ENCODE results near the gene ZNF567.
"Not testable (repeated sequence)": the region's sequence is repeated elsewhere in the genome, so short reads cannot be mapped to it uniquely, and the experiment has no call there.

ZNF567 gene

DNA sequence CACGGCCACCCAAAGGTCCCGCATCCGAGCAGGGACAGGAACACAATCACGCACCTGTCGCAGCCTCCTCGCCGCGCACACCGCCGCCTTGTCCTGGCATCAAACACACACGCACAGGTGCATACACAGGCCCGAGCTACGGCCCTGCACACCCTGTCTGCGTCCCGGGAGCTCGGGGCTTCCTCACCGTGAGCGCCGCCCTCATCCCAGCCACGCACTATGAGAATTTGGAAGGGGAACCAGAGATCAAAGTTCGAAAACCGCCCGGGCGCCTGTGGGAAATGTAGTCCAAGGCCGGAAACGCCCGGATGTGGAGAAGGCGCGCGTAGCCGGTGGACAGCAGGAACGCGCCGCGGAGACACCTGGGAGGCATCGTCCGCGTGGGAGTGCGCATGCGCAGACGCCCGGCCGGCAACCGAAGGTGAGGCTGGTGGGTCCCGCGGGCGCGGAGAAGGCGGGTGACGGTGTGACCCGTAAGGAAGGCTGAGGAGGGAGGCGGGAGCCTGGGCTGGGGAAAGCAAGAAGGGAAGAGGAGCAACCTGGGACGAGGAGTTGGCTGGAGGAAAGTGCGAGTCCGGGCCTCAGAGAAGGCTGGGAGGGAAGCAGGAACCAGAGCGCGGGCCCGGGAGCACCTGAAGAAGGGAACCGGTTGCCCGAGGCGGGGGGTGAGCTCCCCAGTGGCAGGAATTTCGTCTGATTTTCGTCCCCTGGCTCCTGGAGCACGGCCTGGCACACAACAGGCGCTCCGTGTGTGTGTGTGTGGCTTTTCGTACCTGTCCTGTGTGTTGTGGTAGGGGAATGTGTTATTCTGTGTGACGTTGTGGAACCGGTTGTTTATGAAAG lies at the start of gene ZNF567:
Gene ZNF567 (plus strand): TSS at position 399 of the 843 bp plus-strand sequence. CDS start 7,256 bp downstream, outside the sequence.
- DNase-seq (ENCODE audit: low read depth in 2 of 2, low spot score in 1 of 2), result peak; percentile 96 to 97

DNA sequence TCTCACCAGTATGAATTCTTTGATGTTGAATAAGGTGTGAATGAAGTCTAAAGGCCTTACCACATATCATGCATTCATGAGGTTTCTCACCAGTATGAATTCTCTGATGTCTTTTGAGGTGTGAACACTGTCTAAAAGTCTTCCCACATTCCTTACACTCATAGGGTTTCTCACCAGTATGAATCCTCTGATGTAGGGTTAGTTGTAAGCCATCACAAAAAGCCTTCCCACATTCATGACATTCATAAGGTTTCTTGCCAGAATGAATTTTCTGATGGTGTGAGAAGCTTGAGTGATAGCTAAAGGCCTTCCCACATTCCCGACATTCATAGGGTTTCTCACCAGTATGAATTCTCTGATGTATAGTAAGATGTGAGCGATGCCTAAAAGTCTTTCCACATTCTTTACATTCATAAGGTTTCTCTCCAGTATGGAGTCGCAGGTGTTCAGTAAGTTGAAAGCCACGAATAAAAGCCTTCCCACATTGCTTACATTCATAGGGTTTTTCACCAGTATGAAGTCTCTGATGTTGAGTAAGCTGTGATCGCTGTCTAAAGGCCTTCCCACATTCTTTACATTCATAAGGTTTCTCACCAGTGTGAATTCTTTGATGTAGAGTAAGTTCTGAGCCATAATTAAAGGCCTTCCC lies 48.4 kb upstream of the ZNF567 start:
- no peak for DNase-seq (ENCODE audit: low read depth in 2 of 2, low spot score in 1 of 2)

DNA sequence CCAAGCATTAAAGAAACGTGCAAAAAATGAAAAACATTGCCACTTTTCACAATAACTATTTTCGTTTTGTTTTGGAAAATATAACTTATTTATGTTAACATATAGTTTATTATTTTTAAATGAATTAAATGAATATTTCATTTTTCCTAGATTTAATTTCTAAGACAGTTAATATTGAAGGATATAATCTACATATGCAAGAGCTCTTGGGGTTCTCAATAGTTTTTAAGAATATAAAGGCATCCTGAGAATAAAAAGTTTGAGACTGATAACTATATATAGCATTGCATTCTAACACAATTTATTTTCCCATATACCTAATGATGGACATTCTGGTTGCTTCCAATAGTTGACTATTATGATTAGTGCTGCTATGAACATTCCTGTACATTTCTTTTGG lies 40.7 kb upstream of the ZNF567 start:
- DNase-seq (ENCODE audit: low read depth in 2 of 2, low spot score in 1 of 2), result no peak

DNA sequence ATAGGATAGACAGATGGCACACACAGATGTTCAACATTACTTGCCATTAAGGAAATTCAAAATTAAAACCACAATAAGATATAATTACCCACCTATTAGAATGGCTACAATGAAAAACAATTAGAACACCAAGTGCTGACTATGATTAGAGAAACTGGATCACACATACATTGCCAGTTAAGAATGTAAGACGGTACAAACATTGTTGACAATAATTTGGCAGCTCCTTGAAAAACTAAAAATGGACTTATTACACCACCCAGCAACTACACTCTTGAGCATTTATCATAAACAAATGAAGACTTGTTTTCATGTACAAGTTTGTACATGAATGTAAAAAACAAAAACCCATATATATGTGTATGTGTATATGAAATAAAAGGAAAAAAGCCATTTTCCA lies 34.5 kb upstream of the ZNF567 start:
- no peak for DNase-seq (ENCODE audit: low read depth in 2 of 2, low spot score in 1 of 2)

DNA sequence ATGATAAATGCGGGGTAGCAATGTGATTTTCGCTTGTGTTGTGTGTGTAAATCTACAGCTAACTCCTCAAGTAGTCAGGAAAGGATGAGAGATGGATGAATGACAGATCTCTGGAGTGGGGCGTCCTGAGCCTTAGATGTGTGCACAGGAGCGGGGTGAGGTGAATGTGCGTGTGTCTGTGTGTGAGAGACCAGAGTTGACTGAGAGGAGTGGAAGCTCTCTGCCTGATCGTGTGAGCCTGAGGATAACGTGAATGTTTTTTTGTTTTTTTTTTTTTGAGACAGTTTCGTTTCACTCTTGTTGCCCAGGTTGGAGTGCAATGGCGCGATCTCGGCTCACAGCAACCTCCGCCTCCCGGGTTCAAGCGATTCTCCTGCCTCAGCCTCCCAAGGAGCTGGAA lies 21.6 kb upstream of the ZNF567 start:
- DNase-seq (ENCODE audit: low read depth in 2 of 2, low spot score in 1 of 2), result no peak

DNA sequence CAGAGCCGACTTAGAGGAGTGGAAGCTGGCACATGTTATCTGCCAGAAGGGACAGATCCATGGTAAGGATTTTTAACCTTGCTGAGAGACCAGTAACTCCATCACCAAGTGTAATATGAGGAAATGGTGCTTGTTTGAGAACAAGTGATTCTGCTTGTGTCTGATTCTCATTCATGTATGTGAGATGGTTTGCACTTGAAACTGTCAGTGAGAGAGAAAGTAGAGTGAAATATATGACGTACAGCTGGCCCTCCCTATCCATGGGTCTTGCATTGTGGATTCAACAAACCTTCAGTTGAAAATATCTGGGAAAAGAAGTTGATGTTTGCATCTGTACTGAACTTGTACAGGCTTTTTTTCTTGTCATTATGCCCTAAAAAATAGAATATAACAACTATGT lies 18.8 kb upstream of the ZNF567 start:
- no peak for DNase-seq (ENCODE audit: low read depth in 2 of 2, low spot score in 1 of 2)

DNA sequence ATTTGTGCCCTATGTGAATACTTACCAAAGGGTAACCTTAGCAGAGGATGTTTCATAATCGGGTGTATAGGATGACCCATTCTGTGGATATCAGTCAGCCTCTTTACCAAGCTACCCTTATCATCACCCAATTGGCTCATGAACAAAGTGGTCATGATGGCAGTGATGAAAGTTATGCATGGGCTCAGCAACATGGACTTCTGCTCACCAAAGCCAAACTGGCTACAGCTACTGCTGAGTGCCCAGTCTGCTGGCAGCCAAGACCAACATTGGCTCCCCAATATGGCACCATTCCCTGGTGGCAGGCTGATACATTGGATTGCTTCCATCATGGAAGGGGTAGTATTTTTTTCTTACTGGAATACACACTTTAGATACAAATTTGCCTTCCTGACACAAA lies 15.0 kb upstream of the ZNF567 start:
- DNase-seq (ENCODE audit: low read depth in 2 of 2, low spot score in 1 of 2), result no peak

DNA sequence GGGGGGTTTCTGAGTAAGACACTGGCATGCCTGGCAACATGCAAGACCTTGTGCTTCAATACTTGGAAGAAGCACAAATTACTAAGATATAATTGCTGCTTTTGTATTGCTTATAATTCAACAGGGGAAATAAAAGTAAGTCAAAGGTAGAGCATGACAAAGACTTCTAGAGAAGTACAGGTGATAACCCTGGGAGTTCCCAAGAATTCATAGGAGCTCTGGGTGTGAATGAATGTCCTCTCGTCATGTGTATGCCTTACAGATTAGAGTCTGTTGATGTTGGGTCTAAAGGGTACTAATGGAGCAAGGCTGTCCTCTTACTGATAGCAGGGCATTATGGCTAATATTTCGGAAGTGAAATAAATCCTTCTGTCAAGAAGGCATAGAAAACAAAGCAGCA lies 13.2 kb upstream of the ZNF567 start:
- no peak for DNase-seq (ENCODE audit: low read depth in 2 of 2, low spot score in 1 of 2)

DNA sequence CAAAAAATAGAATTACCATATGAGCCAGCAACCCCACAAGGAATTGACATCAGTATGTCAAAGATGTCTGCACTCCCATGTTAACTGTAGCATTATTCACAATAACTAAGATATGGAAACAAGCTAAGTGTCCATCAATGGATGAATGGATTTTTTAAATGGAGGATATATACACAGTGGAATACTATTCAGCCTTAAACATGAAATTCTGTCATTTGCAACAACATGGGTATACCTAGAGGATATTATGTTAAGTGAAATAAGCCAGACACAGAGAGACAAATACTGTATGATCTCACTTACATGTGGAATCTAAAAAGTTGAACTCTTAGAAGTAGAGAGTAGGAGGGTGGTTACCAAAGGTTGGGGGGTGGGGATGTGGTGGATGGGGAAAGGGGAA lies 8.0 kb upstream of the ZNF567 start:
- DNase-seq (ENCODE audit: low read depth in 2 of 2, low spot score in 1 of 2), result no peak

DNA sequence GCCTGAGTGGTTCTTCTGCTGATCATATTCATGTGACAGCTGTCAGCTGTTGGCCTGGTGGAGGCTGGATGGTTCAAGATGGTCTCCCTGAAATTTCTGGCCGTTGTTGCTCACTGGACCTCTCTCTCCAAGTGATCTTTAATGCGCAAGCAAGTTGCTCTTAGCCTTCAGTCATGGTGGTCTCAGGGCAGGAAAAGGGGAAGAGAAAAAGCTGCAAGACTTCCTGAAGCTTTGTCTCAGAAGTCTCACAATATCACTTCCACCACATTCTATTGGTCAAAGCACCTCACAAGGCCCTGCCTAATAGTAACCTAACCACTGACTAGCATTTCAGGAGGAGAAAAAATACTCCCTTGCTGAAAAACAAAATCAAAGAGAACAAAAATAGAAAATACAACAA lies 1.6 kb upstream of the ZNF567 start:
- no peak for DNase-seq (ENCODE audit: low read depth in 2 of 2, low spot score in 1 of 2)

DNA sequence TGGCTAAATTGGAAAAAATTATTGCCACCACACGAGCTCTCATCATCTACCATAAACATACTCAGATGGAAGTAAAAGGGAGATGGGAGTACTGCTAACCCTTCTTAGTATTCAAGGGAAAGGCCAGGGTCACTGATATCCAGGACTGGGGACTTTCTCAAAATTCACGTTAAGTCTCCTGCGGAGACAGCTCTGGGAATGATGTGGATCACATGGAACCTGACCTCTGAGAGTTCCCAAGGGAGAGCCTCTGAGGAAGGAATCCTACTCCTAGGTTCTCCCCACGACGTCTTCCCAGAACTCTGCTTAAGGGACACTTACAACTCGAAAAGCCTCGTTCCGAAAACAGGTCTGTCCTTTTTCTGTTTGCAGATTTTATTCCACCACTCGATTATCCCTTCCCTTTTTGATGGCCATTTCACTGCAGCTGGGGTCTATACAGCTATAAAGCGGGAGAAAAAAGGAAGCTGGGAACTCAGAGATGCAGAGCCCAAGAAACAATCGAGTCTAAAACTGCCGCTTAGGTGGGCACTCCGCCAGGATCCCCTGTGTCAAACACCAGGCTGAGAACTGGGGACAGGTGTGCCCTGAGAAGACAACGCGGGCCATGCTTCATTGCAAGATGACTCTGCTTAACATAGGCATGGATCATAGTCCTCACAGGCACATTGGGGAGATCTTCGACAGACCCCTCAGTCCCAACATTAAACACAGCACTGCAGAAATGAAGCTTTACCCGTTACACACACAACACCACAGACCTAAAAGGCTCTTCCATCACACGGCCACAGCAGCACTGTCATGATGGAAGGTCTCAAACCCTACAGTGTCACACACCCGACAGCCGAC lies 823 bp upstream of the ZNF567 start:
- no peak for DNase-seq (ENCODE audit: low read depth in 2 of 2, low spot score in 1 of 2)

DNA sequence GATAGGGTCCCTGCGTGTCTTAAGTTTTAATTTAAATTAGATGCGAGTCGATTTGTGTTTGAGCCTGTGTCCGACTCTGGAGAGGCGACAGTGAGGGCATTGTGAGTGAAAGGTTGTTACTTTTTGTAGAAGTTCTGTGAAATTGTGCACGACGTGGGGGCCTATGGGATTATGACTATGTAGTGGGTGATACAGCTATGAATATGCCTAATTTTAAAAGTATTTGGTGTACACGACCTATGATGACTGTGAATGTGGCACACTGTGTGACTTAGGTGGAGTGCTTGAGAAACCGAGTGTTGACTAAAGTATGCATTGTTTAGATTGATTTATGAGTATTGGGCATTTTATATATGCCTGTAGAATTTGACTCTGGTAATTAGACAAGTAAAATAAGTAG lies 646 bp downstream of the ZNF567 start:
- no peak for DNase-seq (ENCODE audit: low read depth in 2 of 2, low spot score in 1 of 2)

DNA sequence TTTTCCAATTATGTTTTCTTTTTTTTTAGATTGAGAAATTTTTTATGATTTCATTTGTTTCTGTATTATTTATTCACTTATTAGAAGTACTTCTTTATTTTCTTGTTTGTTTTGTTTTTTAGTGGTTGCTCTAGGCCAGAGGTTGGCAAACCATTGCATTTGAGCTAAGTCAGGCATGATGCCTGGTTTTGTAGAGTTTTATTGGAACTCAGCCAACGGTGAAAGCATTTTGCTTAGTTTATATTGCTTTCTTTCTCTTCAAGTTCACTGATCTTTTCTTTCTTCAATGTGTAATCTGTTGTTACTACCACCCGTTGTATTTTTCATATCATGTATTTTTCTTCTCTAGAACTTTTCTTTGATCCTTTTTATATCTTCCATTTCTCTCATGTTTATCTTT lies 19.7 kb downstream of the ZNF567 start:
- no peak for DNase-seq (ENCODE audit: low read depth in 2 of 2, low spot score in 1 of 2)

DNA sequence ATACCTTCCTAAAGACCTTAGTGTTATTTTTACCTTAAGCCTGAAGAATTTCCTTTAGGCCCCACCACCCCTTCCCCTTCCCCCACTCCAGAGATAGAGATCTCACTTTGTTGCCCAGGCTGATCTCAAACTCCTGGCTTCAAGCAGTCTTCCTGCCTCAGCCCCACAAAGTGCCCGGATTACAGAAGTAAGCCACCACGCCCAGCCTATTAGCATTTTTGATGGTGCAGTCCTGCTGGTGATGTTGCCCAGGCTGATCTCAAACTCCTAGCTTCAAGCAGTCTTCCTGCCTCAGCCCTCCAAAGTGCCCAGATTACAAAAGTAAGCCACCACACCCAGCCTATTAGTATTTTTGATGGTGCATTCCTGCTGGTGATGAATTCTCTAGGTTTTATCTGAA lies 22.0 kb downstream of the ZNF567 start:
- DNase-seq (ENCODE audit: low read depth in 2 of 2, low spot score in 1 of 2), result no peak

DNA sequence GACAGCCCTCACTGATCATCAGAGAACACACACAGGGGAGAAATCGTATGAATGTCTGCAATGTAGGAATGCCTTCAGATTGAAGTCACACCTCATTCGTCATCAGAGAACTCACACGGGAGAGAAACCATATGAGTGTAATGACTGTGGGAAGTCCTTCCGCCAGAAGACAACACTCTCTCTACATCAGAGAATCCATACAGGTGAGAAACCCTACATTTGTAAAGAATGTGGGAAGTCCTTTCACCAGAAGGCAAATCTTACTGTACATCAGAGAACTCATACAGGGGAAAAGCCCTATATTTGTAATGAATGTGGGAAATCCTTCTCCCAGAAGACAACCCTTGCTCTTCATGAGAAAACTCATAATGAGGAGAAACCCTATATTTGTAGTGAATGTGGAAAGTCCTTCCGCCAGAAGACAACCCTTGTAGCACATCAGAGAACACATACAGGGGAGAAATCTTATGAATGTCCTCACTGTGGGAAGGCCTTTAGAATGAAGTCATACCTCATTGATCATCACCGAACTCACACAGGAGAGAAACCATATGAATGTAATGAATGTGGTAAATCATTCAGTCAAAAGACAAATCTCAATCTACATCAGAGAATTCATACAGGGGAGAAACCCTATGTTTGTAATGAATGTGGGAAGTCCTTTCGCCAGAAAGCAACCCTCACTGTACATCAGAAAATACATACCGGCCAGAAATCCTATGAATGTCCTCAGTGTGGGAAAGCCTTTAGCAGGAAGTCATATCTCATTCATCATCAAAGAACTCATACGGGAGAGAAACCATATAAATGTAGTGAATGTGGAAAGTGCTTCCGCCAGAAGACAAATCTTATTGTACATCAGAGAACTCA lies 32.5 kb downstream of the ZNF567 start:
- no peak for DNase-seq (ENCODE audit: low read depth in 2 of 2, low spot score in 1 of 2)

DNA sequence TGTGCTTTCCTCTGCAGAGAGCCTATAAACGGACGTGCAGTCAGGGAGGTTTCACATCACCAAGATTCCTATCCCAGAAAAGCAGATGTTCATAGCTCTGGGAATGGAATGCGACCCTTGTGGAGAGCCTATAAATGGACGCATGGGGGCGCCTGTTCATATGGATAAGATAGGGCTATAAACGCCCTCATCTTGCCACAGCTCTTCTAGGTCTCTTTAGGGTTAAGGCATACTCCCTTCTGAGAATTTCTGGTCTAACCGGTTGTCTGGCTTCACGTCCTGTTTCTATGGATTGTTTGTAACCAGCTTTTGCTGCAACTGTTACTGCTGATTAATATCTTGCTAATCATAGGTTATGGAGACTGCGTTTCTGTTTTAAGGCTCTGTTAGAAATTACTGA lies 48.8 kb downstream of the ZNF567 start:
- DNase-seq (ENCODE audit: low read depth in 2 of 2, low spot score in 1 of 2), result not testable (repeated sequence)

DNA sequence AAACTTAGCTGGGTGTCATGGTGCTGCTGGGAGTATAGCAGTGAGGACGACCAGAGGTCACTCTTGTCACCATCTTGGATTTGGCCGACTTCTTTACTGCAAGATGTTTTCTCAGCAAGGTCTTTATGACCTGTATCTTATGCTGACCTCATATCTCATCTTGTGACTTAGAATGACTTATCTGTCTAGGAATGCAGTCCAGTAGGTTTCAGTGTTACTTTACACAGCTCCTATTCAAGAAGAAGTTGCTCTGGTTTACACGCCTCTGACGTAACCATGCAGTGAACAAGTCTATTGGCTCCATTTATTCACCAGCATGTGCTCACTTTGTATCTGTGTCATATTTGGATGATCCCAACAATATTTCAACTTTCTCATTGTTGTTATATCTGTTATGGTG lies 58.5 kb downstream of the ZNF567 start:
- DNase-seq (ENCODE audit: low read depth in 2 of 2, low spot score in 1 of 2), result no peak

DNA sequence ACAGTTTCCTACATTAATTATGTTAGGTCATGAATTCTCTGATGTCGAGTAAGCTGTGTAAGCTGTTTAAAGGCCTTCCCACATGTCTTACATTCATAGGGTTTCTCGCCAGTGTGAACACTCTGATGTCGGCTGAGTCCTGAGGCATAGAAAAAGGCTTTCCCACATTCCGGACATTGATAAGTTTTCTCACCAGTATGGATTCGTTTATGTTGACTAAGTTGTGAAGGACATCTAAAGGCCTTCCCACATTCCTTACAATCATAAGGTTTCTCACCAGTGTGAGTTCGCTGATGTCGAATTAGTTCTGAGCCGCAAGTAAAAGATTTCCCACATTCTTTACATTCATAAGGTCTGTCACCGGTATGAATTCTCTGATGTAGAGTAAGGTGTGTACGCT lies 60.3 kb downstream of the ZNF567 start:
- no peak for DNase-seq (ENCODE audit: low read depth in 2 of 2, low spot score in 1 of 2)

DNA sequence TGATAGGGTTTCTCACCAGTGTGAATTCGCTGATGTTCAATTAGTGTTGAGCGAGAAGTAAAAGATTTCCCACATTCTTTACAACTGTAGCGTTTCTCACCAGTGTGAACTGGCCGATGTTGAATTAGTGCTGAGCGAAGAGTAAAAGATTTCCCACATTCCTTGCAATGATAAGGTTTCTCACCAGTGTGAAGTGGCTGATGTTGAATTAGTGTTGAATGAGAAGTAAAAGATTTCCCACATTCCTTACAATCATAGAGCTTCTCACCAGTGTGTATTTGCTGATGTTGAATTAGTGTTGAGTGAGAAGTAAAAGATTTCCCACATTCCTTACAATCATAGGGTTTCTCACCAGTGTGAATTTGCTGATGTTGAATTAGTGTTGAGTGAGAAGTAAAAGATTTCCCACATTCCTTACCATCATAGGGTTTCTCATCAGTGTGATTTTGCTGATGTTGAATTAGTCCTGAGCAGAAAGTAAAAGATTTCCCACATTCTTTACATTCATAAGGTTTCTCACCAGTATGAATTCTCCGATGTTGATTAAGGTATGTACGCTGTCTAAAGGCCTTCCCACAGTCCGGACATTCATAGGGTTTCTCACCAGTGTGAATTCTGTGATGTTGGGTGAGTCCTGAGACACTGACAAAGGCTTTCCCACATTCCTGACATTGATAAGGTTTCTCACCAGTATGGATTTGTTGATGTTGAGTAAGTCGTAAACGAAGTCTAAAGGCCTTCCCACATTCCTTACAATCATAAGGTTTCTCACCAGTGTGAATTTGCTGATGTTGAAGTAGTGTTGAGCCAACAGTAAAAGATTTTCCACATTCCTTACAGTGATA lies 61.2 kb downstream of the ZNF567 start:
- DNase-seq (ENCODE audit: low read depth in 2 of 2, low spot score in 1 of 2), result no peak

DNA sequence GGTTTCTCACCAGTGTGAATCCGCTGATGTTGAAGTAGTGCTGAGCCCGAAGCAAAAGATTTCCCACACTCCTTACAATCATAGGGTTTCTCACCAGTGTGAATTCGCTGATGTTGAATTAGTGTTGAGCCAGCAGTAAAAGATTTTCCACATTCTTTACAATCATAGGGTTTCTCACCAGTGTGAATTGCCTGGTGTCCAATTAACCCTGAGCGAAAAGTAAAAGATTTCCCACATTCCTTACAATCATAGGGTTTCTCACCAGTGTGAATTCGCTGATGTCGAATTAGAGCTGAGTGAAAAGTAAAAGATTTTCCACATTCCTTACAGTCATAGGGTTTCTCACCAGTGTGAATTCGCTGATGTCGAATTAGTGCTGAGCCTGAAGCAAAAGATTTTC lies 62.2 kb downstream of the ZNF567 start:
- DNase-seq (ENCODE audit: low read depth in 2 of 2, low spot score in 1 of 2), result not testable (repeated sequence)

All from stimulated activated CD8-positive, alpha-beta memory T cell treated with anti-CD3 and anti-CD28 coated beads, Interleukin-4, amount 100 ng/mL, for 1 hour (primary cell).